HepG2 (cell line): ENCODE measurements around the gene ZNF618. TPM values are rescaled to one million over a fixed set of nuclear protein-coding genes. Genes with fewer than 3 reads are reported as not detected.

Experiments used
- ATAC-seq: fragments of 200-7000 bp; cut with Tn5 transposase; 3 replicates; pipeline ENCODE4 v1.9.1; 2020; ENCODE audit warnings: mild to moderate bottlenecking, moderate library complexity
- BruUV-seq: library from RNA; stranded (reverse); fragments of 400-500 nt; replicated peaks from 2 replicates; lab custom pipeline; 2021; lab: Mats Ljungman, UMichigan
- CTCF ChIA-PET: fragments of 300-600 bp; formaldehyde crosslinking; extraction: SDS; loops from one replicate; lab custom pipeline; 2021; ENCODE audit warnings: low total read pairs, inconsistent platforms, low intra/inter-chr PET ratio; lab: Yijun Ruan, JAX
- POLR2A ChIA-PET: fragments of 350-600 bp; sonication (Branson Sonifier 250); formaldehyde crosslinking; loops from one replicate; lab custom pipeline; 2020; ENCODE audit warnings: antibody characterized with exemption, inconsistent platforms; lab: Yijun Ruan, JAX
- DNase-seq: peaks from one replicate; pipeline ENCODE4 v3.0.0-alpha.2; 2015; ENCODE audit warnings: low spot score
- FAIRE-seq: peaks from 3 replicates; lab custom pipeline; 2011; peaks lifted over from hg19 to GRCh38; lab: Jason Lieb, UNC
- H2AFZ ChIP-seq: one replicate; pipeline ENCODE4 v1.6.1; 2011; ENCODE audit warnings: low read length, inconsistent platforms
- H3K27ac ChIP-seq: fragments of 300-600 bp; 3 replicates; pipeline ENCODE4 v1.8.0; 2011; ENCODE audit warnings: mixed run types, mild to moderate bottlenecking, mixed read lengths, low read length, inconsistent platforms; ENCODE audit not compliant: insufficient read depth; ENCODE audit errors: extremely low read length
- H3K27me3 ChIP-seq, 2 experiments: fragments of 200-600 bp in 1 of 2; 2 replicates in 1 of 2; 3 replicates in 1 of 2; pipeline versions ENCODE4 v1.6.0 to v1.8.0; 2011; ENCODE audit warnings: low read length in 2 of 2, mild to moderate bottlenecking in 2 of 2, moderate library complexity in 2 of 2, inconsistent platforms in 1 of 2; ENCODE audit not compliant: insufficient read depth in 2 of 2, control insufficient read depth in 1 of 2
- H3K36me3 ChIP-seq, 2 experiments: fragments of 200-600 bp in 1 of 2; replicated peaks in 1 of 2; 2 replicates in 1 of 2; 3 replicates in 1 of 2; pipeline versions ENCODE4 v1.5.1 to v1.8.0; 2011; ENCODE audit warnings: low read length in 2 of 2, inconsistent platforms in 1 of 2; ENCODE audit not compliant: insufficient read depth in 2 of 2, control insufficient read depth in 1 of 2
- H3K4me1 ChIP-seq: 2 replicates; pipeline ENCODE4 v1.5.1; 2012; ENCODE audit warnings: low read length, inconsistent platforms; ENCODE audit not compliant: insufficient read depth
- H3K4me2 ChIP-seq: 2 replicates; pipeline ENCODE4 v1.6.0; 2011; ENCODE audit warnings: low read depth, low read length, inconsistent platforms
- H3K4me3 ChIP-seq, 3 experiments: fragments of 200-600 bp in 1 of 3; sonication (generic), shearing (Covaris generic) in 1 of 3; replicated peaks in 1 of 3; 2 replicates each; pipeline ENCODE4 v1.5.1; 2011 to 2016; ENCODE audit warnings: low read length in 3 of 3, inconsistent platforms in 2 of 3, low read depth in 2 of 3, mild to moderate bottlenecking in 2 of 3, control low read depth in 1 of 3, mixed read lengths in 1 of 3; ENCODE audit not compliant: insufficient read depth in 1 of 3
- H3K79me2 ChIP-seq: one replicate; pipeline ENCODE4 v1.6.1; 2011; ENCODE audit warnings: low read length, inconsistent platforms; ENCODE audit not compliant: insufficient read depth
- H3K9ac ChIP-seq: 2 replicates; pipeline ENCODE4 v1.6.0; 2011; ENCODE audit warnings: mild to moderate bottlenecking, low read depth, low read length, inconsistent platforms; ENCODE audit not compliant: insufficient read depth
- H3K9me3 ChIP-seq: 2 replicates; pipeline ENCODE4 v1.5.1; 2012; ENCODE audit warnings: mild to moderate bottlenecking, low read length
- H4K20me1 ChIP-seq: 2 replicates; pipeline ENCODE4 v1.6.0; 2011; ENCODE audit warnings: inconsistent platforms, mild to moderate bottlenecking, low read length, moderate library complexity; ENCODE audit not compliant: insufficient read depth
- CEBPG ChIP-seq: IDR thresholded peaks from 2 replicates; pipeline ENCODE4 v1.6.1; 2016
- DBP ChIP-seq: sonication (generic); formaldehyde crosslinking; IDR thresholded peaks from 2 replicates; pipeline ENCODE4 v1.4.0; 2020; ENCODE audit warnings: missing genetic modification reagents; ENCODE audit errors: not compliant biosample characterization
- DNMT3B ChIP-seq: conservative IDR thresholded peaks from 2 replicates; pipeline ENCODE4 v1.6.1; 2016; ENCODE audit warnings: missing biosample characterization, control low read depth
- HDAC1 ChIP-seq: sonication (generic); formaldehyde crosslinking; IDR thresholded peaks from 2 replicates; pipeline ENCODE4 v1.5.1; 2020; ENCODE audit warnings: mild to moderate bottlenecking, missing genetic modification reagents
- IRX3 ChIP-seq: sonication (generic); formaldehyde crosslinking; IDR thresholded peaks from 2 replicates; pipeline ENCODE4 v1.8.1; 2023; ENCODE audit warnings: mild to moderate bottlenecking, low read depth, missing genetic modification reagents, borderline replicate concordance
- MAFF ChIP-seq: IDR thresholded peaks from 2 replicates; pipeline ENCODE4 v1.6.1; 2011; ENCODE audit warnings: low read depth, low read length, improper control_type of control experiment
- POLR2G ChIP-seq: fragments of 200-400 bp; formaldehyde crosslinking; IDR thresholded peaks from 2 replicates; pipeline ENCODE4 v1.6.1; 2018; ENCODE audit warnings: mild to moderate bottlenecking, low read depth, low read length, moderate library complexity
- RFX1 ChIP-seq: fragments of 450-650 bp; IDR thresholded peaks from 2 replicates; pipeline ENCODE4 v1.6.1; 2017
- SALL1 ChIP-seq: sonication (generic); formaldehyde crosslinking; IDR thresholded peaks from 2 replicates; pipeline ENCODE4 v1.8.0; 2022; ENCODE audit warnings: mild to moderate bottlenecking, missing genetic modification reagents
- ZNF225 ChIP-seq: sonication (generic); formaldehyde crosslinking; IDR thresholded peaks from 2 replicates; pipeline ENCODE4 v1.4.0; 2020; ENCODE audit warnings: mild to moderate bottlenecking, missing genetic modification reagents
- ZNF30 ChIP-seq: sonication (generic); formaldehyde crosslinking; IDR thresholded peaks from 2 replicates; pipeline ENCODE4 v1.5.0; 2020; ENCODE audit warnings: mild to moderate bottlenecking, missing genetic modification reagents
- ZNF451 ChIP-seq: sonication (generic); formaldehyde crosslinking; IDR thresholded peaks from 2 replicates; pipeline ENCODE4 v1.5.0; 2020; ENCODE audit warnings: mild to moderate bottlenecking, missing genetic modification reagents
- WGBS: methylation state at CpG from one replicate; pipeline ENCODE4 v1.1.6; 2017; ENCODE audit warnings: low lambda C conversion rate; 5-methylcytosine and 5-hydroxymethylcytosine counted together
- in situ Hi-C: cut with HindIII; loops from 2 replicates; pipeline ENCODE4 v1.10.0; 2017; ENCODE audit warnings: low pct_unique_long_range_greater_than_20kb; ENCODE audit not compliant: extremely low pct_ligation_motif_present
- intact Hi-C: fragments of 100-400 bp; cut with micrococcal nuclease; formaldehyde crosslinking; loops from one replicate; pipeline ENCODE4 v1.10.0; 2022; ENCODE audit not compliant: unreplicated experiment
- polyA plus RNA-seq, 8 experiments: library from polyadenylated mRNA; depleted of rRNA in 3 of 8; stranded (reverse) in 7 of 8; unstranded in 1 of 8; fragments of >200 nt; fragmentation: Illumina TruSeq in 4 of 8; extraction: Trizol in 4 of 8; gene quantifications; 2 replicates each; pipeline versions ENCODE4 v1.2.1 to v1.2.3, GENCODE V29; 2011 to 2016; ENCODE audit warnings: low read depth in 4 of 8, missing spikeins in 1 of 8, mixed read lengths in 1 of 8; ENCODE audit not compliant: insufficient read depth in 1 of 8
- total RNA-seq, 5 experiments: library from RNA; depleted of rRNA; stranded (reverse); fragments of >200 nt; fragmentation: Illumina TruSeq; extraction: Trizol; gene quantifications; 2 replicates each; pipeline ENCODE4 v1.2.3, GENCODE V29; 2016; ENCODE audit warnings: low read depth in 1 of 5

ZNF618 gene
- total and polyA plus RNA-seq, 2 of the 13 experiments (the other 11 are each of a cell fraction or from before 2014, with no cell fraction given), result 0.07 TPM

DNA sequence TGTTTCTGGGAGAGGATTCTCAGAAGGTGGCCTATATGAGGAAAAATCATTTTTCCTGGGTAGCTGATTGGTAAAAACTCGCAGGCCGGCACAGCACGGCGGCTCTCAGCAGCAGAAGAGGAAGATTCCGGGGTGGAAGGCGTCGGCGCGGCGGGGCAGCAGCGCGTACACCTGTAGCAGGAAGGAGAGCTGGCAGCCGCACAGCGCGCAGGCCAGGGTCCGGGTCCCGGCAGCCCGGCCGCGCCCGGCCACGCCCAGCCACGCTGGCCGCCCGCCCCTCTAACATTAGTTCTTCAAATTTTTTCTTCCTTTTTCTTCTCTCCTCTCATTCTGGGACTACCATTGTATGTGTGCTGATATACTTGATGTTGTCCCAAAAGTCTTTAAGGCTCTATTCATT, 24.8 kb upstream of the ZNF618 start:
- intact Hi-C loops (no loop called here), in situ Hi-C loops (no loop called here)
- BruUV-seq, result no TSS peak
- Histone ChIP-seq H3K4me1 (peaks cover 6% of the 10 kb centered on the region; the same call in 1 of the 2 replicates), H3K79me2 (no peaks in the 10 kb centered on the region), H3K9ac (no peak overlapping the region), H3K36me3 (no peaks in the 10 kb centered on the region), H3K27me3 (no peaks in the 10 kb centered on the region), H3K4me2 (no peak overlapping the region), H3K9me3 (no peaks in the 10 kb centered on the region)
- POLR2A ChIA-PET, result no interaction called here
- no peak for FAIRE-seq
- TF ChIP-seq SALL1 (CRISPR knock-in tag) (no peak), CEBPG (CRISPR knock-in tag) (no peak), DNMT3B (CRISPR knock-in tag) (no peak), MAFF (no peak), IRX3 (CRISPR knock-in tag) (no peak), POLR2G (no peak), ZNF30 (CRISPR knock-in tag) (no peak), HDAC1 (CRISPR knock-in tag) (no peak), RFX1 (no peak), ZNF451 (no peak), DBP (CRISPR knock-in tag) (no peak), ZNF225 (CRISPR knock-in tag) (no peak)
- TF ChIP-seq, all 625 proteins: peak for 0
- DNase-seq (no peak), ATAC-seq (no peak)
- Histone ChIP-seq H2AFZ (no peak overlapping the region), H3K27ac (no peak overlapping the region), H4K20me1 (no peaks in the 10 kb centered on the region), H3K4me3 (no peak overlapping the region)
- 71% methylated on average over 23 of the region's 25 CpGs for WGBS
- CTCF ChIA-PET, result no interaction called here
